Ovary (tissue), 3 donors: Measurements from ENCODE around the gene RUNX1.

Experiments used
- EP300 ChIP-seq: sonication (generic); formaldehyde crosslinking; IDR thresholded peaks from one replicate; pipeline ENCODE4 v1.6.1; 2017; ENCODE audit warnings: antibody characterized with exemption
- POLR2A ChIP-seq: fragments of 450-650 bp; IDR thresholded peaks from one replicate; pipeline ENCODE4 v1.6.1; 2017; ENCODE audit warnings: antibody characterized with exemption, mild to moderate bottlenecking, moderate library complexity
- TF ChIP-seq, protein P1 (sequence below), 3 donors: fragments of 450-650 bp in 2 of 3; fragments of 200-600 bp in 1 of 3; IDR thresholded peaks; one replicate each; pipeline versions ENCODE4 v1.5.1 to v1.8.0; 2016 to 2022; ENCODE audit warnings: antibody characterized with exemption in 3 of 3, mild to moderate bottlenecking in 1 of 3
- donor health status: DM: no; HTN: no; CAD: no.

DNA sequence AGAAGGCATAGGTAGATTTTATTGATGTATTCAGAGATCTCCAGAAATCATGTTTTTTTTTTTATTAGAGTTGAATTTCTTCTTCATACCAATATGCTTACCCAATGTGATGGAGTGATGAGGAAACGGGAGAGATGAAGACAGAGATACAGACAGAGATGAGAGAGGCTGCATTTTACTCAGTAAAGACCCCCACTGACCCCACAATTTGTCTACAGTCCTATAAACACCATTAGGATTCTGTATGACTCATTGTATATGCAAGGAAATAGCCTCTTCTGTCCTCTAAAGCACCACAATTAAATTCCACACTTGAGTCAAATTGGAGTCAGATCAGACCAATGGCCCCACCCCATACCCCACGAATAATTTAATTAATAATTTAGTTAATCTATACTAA is 44.0 kb downstream of the RUNX1 start:
- TF ChIP-seq EP300 (no peak), POLR2A (no peak)
- TF ChIP-seq, protein P1, sequence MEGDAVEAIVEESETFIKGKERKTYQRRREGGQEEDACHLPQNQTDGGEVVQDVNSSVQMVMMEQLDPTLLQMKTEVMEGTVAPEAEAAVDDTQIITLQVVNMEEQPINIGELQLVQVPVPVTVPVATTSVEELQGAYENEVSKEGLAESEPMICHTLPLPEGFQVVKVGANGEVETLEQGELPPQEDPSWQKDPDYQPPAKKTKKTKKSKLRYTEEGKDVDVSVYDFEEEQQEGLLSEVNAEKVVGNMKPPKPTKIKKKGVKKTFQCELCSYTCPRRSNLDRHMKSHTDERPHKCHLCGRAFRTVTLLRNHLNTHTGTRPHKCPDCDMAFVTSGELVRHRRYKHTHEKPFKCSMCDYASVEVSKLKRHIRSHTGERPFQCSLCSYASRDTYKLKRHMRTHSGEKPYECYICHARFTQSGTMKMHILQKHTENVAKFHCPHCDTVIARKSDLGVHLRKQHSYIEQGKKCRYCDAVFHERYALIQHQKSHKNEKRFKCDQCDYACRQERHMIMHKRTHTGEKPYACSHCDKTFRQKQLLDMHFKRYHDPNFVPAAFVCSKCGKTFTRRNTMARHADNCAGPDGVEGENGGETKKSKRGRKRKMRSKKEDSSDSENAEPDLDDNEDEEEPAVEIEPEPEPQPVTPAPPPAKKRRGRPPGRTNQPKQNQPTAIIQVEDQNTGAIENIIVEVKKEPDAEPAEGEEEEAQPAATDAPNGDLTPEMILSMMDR (IDR thresholded peaks at IDR 0.05) = no peak
